Tibial nerve (tissue), 4 donors: ENCODE data around the gene SLIT3. TPM values are rescaled to one million over a fixed set of nuclear protein-coding genes. Genes with fewer than 3 reads are reported as not detected.

Experiments used
- DNase-seq, 2 donors: peaks; one replicate each; pipeline ENCODE4 v3.0.0-alpha.2; 2019; ENCODE audit warnings: low spot score in 2 of 2
- H3K27ac ChIP-seq, 4 donors: fragments of 200-600 bp; sonication (generic) in 3 of 4; one replicate each; pipeline ENCODE4 v1.5.1; 2017 to 2019; ENCODE audit warnings: mild to moderate bottlenecking in 1 of 4
- H3K27me3 ChIP-seq, 2 donors: fragments of 200-600 bp; sonication (generic) in 1 of 2; one replicate each; pipeline versions ENCODE4 v1.5.1 to v1.6.0; 2017 to 2019
- H3K36me3 ChIP-seq, 3 donors: fragments of 200-600 bp; sonication (generic); one replicate each; pipeline ENCODE4 v1.5.1; 2018 to 2019
- H3K4me1 ChIP-seq, 4 donors: fragments of 200-600 bp; sonication (generic) in 3 of 4; one replicate each; pipeline ENCODE4 v1.5.1; 2017 to 2019
- H3K4me3 ChIP-seq, 4 donors: fragments of 200-600 bp; sonication (generic) in 3 of 4; one replicate each; pipeline ENCODE4 v1.5.1; 2017 to 2019; ENCODE audit warnings: mild to moderate bottlenecking in 1 of 4, moderate library complexity in 1 of 4
- H3K9me3 ChIP-seq, 4 donors: fragments of 200-600 bp; sonication (generic) in 3 of 4; one replicate each; pipeline ENCODE4 v1.5.1; 2017 to 2019
- EP300 ChIP-seq, 2 donors: sonication (generic); formaldehyde crosslinking; IDR thresholded peaks; one replicate each; pipeline ENCODE4 v1.6.1; 2017; ENCODE audit warnings: antibody characterized with exemption in 2 of 2, mild to moderate bottlenecking in 1 of 2
- POLR2A ChIP-seq, 2 donors: fragments of 450-650 bp; IDR thresholded peaks; one replicate each; pipeline ENCODE4 v1.6.1; 2017; ENCODE audit warnings: antibody characterized with exemption in 2 of 2, mild to moderate bottlenecking in 2 of 2, moderate library complexity in 2 of 2
- WGBS, 2 donors: methylation state at CpG; one replicate each; pipeline ENCODE4 v1.1.5; 2018; 5-methylcytosine and 5-hydroxymethylcytosine counted together
- total RNA-seq, 4 donors: library from RNA; depleted of rRNA; stranded (reverse); fragments of >200 nt; gene quantifications; one replicate each; pipeline ENCODE4 v1.1.0, GENCODE V29; 2016
- TF ChIP-seq, protein P1 (sequence below), 5 experiments: fragments of 200-600 bp in 3 of 5; fragments of 450-650 bp in 2 of 5; sonication (generic) in 3 of 5; IDR thresholded peaks; one replicate each; pipeline ENCODE4 v1.5.1; 2016 to 2019; ENCODE audit warnings: antibody characterized with exemption in 5 of 5, mild to moderate bottlenecking in 3 of 5, moderate library complexity in 2 of 5

Gene SLIT3
- total RNA-seq, 4 donors from 2014 or later: 16.6 to 39.0 (median 20.2) TPM

GRCh38 chr5:168679515-168679920 is 621.4 kb downstream of the SLIT3 start:
- no peak overlapping the region for H3K4me3 ChIP-seq
- no peaks in the 10 kb centered on the region for H3K36me3 ChIP-seq
- no peak overlapping the region for H3K27ac ChIP-seq
- DNase-seq: peak; percentile 70 to 81
- H3K4me1 ChIP-seq: peaks cover 0 to 35% (median 0%) of the 10 kb centered on the region in 4 donors
- no peaks in the 10 kb centered on the region for H3K9me3 ChIP-seq
- 6 to 7% methylated on average over 9 of the region's 9 CpGs for WGBS, 2 donors
- TF ChIP-seq, protein P1, sequence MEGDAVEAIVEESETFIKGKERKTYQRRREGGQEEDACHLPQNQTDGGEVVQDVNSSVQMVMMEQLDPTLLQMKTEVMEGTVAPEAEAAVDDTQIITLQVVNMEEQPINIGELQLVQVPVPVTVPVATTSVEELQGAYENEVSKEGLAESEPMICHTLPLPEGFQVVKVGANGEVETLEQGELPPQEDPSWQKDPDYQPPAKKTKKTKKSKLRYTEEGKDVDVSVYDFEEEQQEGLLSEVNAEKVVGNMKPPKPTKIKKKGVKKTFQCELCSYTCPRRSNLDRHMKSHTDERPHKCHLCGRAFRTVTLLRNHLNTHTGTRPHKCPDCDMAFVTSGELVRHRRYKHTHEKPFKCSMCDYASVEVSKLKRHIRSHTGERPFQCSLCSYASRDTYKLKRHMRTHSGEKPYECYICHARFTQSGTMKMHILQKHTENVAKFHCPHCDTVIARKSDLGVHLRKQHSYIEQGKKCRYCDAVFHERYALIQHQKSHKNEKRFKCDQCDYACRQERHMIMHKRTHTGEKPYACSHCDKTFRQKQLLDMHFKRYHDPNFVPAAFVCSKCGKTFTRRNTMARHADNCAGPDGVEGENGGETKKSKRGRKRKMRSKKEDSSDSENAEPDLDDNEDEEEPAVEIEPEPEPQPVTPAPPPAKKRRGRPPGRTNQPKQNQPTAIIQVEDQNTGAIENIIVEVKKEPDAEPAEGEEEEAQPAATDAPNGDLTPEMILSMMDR (IDR thresholded peaks at IDR 0.05): peak; percentile 86 to 92 (median 87)
- TF ChIP-seq POLR2A (IDR thresholded peaks at IDR 0.05) (no peak), EP300 (IDR thresholded peaks at IDR 0.05) (no peak)
- no peaks in the 10 kb centered on the region for H3K27me3 ChIP-seq

- Histone ChIP-seq H3K4me3 (no peak overlapping the region), H3K27me3 (no peaks in the 10 kb centered on the region), H3K36me3 (no peaks in the 10 kb centered on the region), H3K27ac (no peak overlapping the region), H3K4me1 (peaks cover 0 to 21% (median 0%) of the 10 kb centered on the region in 4 donors), H3K9me3 (no peaks in the 10 kb centered on the region)
- no peak for DNase-seq
- WGBS, 2 donors: 70 to 73% methylated on average over 3 to 4 of the region's 4 CpGs
- TF ChIP-seq, protein P1 (IDR thresholded peaks at IDR 0.05): no peak
- no peak for TF ChIP-seq EP300 (IDR thresholded peaks at IDR 0.05)
- TF ChIP-seq POLR2A (IDR thresholded peaks at IDR 0.05): no peak
Observed at GRCh38 chr5:168676501-168676900, 624.4 kb downstream of the SLIT3 start.

- Histone ChIP-seq H3K9me3 (no peaks in the 10 kb centered on the region), H3K27me3 (no peaks in the 10 kb centered on the region), H3K4me1 (peaks cover 0 to 16% (median 0%) of the 10 kb centered on the region in 4 donors), H3K36me3 (peaks cover 0 to 4% (median 0%) of the 10 kb centered on the region in 3 donors), H3K4me3 (no peak overlapping the region), H3K27ac (no peak overlapping the region)
- no peak for DNase-seq
- TF ChIP-seq, protein P1 (IDR thresholded peaks at IDR 0.05): no peak
- TF ChIP-seq POLR2A (IDR thresholded peaks at IDR 0.05) (no peak), EP300 (IDR thresholded peaks at IDR 0.05) (no peak)
- WGBS, 2 donors: 94 to 96% methylated on average over 2 of the region's 2 CpGs
Observed at GRCh38 chr5:168675883-168676408, 625.0 kb downstream of the SLIT3 start.

DNA sequence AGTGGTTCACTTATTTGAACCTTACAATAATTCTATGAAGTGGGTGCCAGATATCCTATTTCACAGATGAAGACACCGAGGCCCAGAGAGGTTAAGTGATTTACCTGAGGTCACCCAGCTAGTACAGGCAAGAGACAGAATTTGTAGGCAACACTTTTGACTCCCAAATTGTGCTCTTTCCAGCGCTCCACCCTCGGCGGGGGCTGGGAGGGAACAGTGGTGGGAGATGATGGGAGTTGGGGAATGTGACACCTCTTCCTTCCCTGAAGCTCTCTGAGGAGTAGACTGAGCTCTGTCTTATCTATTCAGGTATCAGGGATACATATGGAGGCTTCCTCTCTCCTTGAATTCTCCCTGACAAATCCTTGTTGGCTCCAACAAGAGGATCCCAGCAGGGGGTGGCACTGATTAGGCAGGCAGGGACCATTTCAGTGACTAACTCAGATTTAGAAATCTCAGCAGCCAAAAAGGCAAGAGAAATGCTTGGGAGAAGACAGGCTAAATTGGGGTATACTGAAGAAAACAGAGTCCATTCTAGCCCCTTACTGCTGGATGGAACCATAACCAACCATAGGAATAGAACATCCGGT is 626.0 kb downstream of the SLIT3 start:
- 82 to 91% methylated on average over 5 of the region's 5 CpGs for WGBS, 2 donors
- Histone ChIP-seq H3K9me3 (no peaks in the 10 kb centered on the region), H3K36me3 (peaks cover 0 to 5% (median 0%) of the 10 kb centered on the region in 3 donors), H3K4me3 (no peak overlapping the region), H3K27me3 (no peaks in the 10 kb centered on the region), H3K27ac (no peak overlapping the region), H3K4me1 (peaks cover 0 to 6% (median 0%) of the 10 kb centered on the region in 4 donors)
- no peak for DNase-seq
- TF ChIP-seq POLR2A (IDR thresholded peaks at IDR 0.05): no peak
- TF ChIP-seq EP300 (IDR thresholded peaks at IDR 0.05): no peak
- TF ChIP-seq, protein P1 (IDR thresholded peaks at IDR 0.05): no peak

DNA sequence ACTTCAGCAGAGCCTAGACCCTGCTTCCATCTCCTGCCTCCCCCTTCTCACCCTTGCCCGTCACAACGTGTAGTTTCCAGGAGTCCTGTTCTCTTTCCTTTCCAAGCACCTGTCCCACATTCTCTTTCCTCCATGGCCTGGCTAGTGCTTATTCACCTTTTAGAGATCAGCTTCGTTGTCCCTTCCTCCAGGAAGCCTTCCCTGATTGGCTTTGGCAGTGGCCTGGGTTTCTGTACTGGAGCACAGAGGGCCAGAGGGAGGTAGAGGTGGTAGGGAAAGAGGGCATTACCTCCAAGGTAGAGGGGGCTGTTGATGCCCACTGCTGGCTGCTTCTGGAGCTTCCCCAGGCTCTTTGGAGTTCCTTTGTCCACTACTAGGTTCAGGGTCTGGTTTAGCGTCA is 628.1 kb downstream of the SLIT3 start:
- Histone ChIP-seq H3K4me3 (no peak overlapping the region), H3K36me3 (peaks cover 0 to 18% (median 0%) of the 10 kb centered on the region in 3 donors), H3K27me3 (no peaks in the 10 kb centered on the region), H3K4me1 (no peaks in the 10 kb centered on the region), H3K9me3 (no peaks in the 10 kb centered on the region), H3K27ac (no peak overlapping the region)
- DNase-seq: no peak
- WGBS, 2 donors: 87 to 88% methylated on average over 4 of the region's 4 CpGs
- TF ChIP-seq, protein P1 (IDR thresholded peaks at IDR 0.05): no peak
- no peak for TF ChIP-seq POLR2A (IDR thresholded peaks at IDR 0.05)
- no peak for TF ChIP-seq EP300 (IDR thresholded peaks at IDR 0.05)
